Astrocyte (in vitro differentiated cells and primary cell): ENCODE data around the gene PCNX4. TPM values are rescaled to one million over a fixed set of nuclear protein-coding genes. Genes with fewer than 3 reads are reported as not detected.
A peak's percentile ranks its signal among the peaks of the same experiment; 100 is the strongest.

Experiments used
- DNase-seq: peaks from one replicate; pipeline ENCODE4 v3.0.0-alpha.2; 2010; ENCODE audit warnings: low read depth
- FAIRE-seq: peaks from 2 replicates; lab custom pipeline; 2011; peaks lifted over from hg19 to GRCh38; lab: Jason Lieb, UNC
- H2AFZ ChIP-seq: 2 replicates; pipeline ENCODE4 v1.6.0; 2012; ENCODE audit warnings: low read depth, low read length, inconsistent platforms
- H3K27ac ChIP-seq: 2 replicates; pipeline ENCODE4 v1.5.1; 2011; ENCODE audit warnings: low read depth, low read length, inconsistent platforms
- H3K27me3 ChIP-seq: 2 replicates; pipeline ENCODE4 v1.6.0; 2011; ENCODE audit warnings: low read length, inconsistent platforms; ENCODE audit not compliant: insufficient read depth
- H3K36me3 ChIP-seq: 2 replicates; pipeline ENCODE4 v1.5.1; 2011; ENCODE audit warnings: low read length, inconsistent platforms; ENCODE audit not compliant: insufficient read depth
- H3K4me1 ChIP-seq: 2 replicates; pipeline ENCODE4 v1.5.1; 2011; ENCODE audit warnings: low read length, inconsistent platforms; ENCODE audit not compliant: insufficient read depth
- H3K4me2 ChIP-seq: 2 replicates; pipeline ENCODE4 v1.6.0; 2012; ENCODE audit warnings: low read length, inconsistent platforms
- H3K4me3 ChIP-seq: 2 replicates; pipeline ENCODE4 v1.5.1; 2011; ENCODE audit warnings: low read depth, mild to moderate bottlenecking, low read length, inconsistent platforms; ENCODE audit not compliant: insufficient read depth
- H3K79me2 ChIP-seq: 2 replicates; pipeline ENCODE4 v1.6.0; 2012; ENCODE audit warnings: mild to moderate bottlenecking, low read length, inconsistent platforms; ENCODE audit not compliant: insufficient read depth
- H3K9ac ChIP-seq: 2 replicates; pipeline ENCODE4 v1.6.0; 2012; ENCODE audit warnings: mild to moderate bottlenecking, low read length, inconsistent platforms
- H3K9me3 ChIP-seq: 2 replicates; pipeline ENCODE4 v1.5.1; 2012; ENCODE audit warnings: low read depth, mild to moderate bottlenecking, low read length, inconsistent platforms; ENCODE audit not compliant: insufficient read depth
- H4K20me1 ChIP-seq: 2 replicates; pipeline ENCODE4 v1.6.0; 2012; ENCODE audit warnings: low read length, inconsistent platforms; ENCODE audit not compliant: insufficient read depth
- H3K27ac Mint-ChIP-seq: one replicate; pipeline ENCODE4 v1.8.0; 2021; ENCODE audit warnings: mild to moderate bottlenecking, mixed read lengths; ENCODE audit not compliant: unreplicated experiment
- H3K27me3 Mint-ChIP-seq: one replicate; pipeline ENCODE4 v1.8.0; 2021; ENCODE audit warnings: low read depth, mixed read lengths; ENCODE audit not compliant: unreplicated experiment
- H3K36me3 Mint-ChIP-seq: one replicate; pipeline ENCODE4 v1.8.0; 2021; ENCODE audit warnings: low read depth, mixed read lengths; ENCODE audit not compliant: unreplicated experiment
- H3K4me1 Mint-ChIP-seq: one replicate; pipeline ENCODE4 v1.8.0; 2021; ENCODE audit warnings: low read depth, mixed read lengths; ENCODE audit not compliant: unreplicated experiment
- H3K4me3 Mint-ChIP-seq: one replicate; pipeline ENCODE4 v1.8.0; 2021; ENCODE audit warnings: mild to moderate bottlenecking, moderate library complexity, mixed read lengths; ENCODE audit not compliant: unreplicated experiment
- H3K9me3 Mint-ChIP-seq: one replicate; pipeline ENCODE4 v1.8.0; 2021; ENCODE audit warnings: mild to moderate bottlenecking, mixed read lengths; ENCODE audit not compliant: unreplicated experiment
- EZH2 ChIP-seq: IDR thresholded peaks from 2 replicates; pipeline ENCODE4 v1.6.1; 2012; ENCODE audit warnings: mild to moderate bottlenecking, low read length, inconsistent platforms; ENCODE audit not compliant: insufficient read depth
- total RNA-seq: library from RNA; stranded (reverse); gene quantifications from 2 replicates; pipeline ENCODE4 v1.2.1, GENCODE V29; 2021
- TF ChIP-seq, protein P1 (sequence below): IDR thresholded peaks from 2 replicates; pipeline ENCODE4 v1.5.1; 2011; ENCODE audit warnings: low read depth, mild to moderate bottlenecking, inconsistent platforms, low read length, moderate library complexity; ENCODE audit not compliant: insufficient read depth

The PCNX4 gene
- total RNA-seq, 1 donor from 2014 or later = 71.3 TPM

DNA sequence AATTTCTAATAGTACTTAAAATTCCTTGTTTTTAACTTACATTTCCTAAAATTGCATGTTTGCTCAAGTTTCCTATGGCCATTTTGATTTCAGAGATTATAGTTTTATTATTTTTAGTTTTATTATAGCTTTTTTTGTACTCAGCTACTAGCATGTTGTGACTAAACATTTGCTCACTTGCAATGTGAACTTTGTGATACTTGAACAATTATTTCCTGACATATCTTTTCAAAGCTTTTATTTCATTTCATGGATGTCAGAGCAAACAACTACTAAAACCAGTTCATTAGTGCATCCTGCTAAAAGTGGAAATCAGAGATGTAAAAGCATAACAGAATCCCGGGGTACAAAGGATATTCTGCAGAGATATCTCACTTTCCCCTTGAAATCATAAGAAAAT is 33.6 kb upstream of the PCNX4 start:
- Mint-ChIP-seq H3K36me3 (no peaks in the 10 kb centered on the region), H3K27ac (no peak overlapping the region), H3K4me3 (no peak overlapping the region), H3K27me3 (no peaks in the 10 kb centered on the region), H3K4me1 (no peaks in the 10 kb centered on the region), H3K9me3 (no peaks in the 10 kb centered on the region)
- DNase-seq (no peak), FAIRE-seq (no peak)
- no peaks in the 10 kb centered on the region for H3K9me3 ChIP-seq
- no peak overlapping the region for H2AFZ ChIP-seq
- no peak overlapping the region for H3K9ac ChIP-seq
- no peak overlapping the region for H3K4me2 ChIP-seq
- no peaks in the 10 kb centered on the region for H3K79me2 ChIP-seq
- H3K27ac ChIP-seq = no peak overlapping the region
- no peaks in the 10 kb centered on the region for H3K27me3 ChIP-seq
- no peak overlapping the region for H3K4me3 ChIP-seq
- no peaks in the 10 kb centered on the region for H4K20me1 ChIP-seq
- TF ChIP-seq EZH2 = no peak
- TF ChIP-seq, protein P1, sequence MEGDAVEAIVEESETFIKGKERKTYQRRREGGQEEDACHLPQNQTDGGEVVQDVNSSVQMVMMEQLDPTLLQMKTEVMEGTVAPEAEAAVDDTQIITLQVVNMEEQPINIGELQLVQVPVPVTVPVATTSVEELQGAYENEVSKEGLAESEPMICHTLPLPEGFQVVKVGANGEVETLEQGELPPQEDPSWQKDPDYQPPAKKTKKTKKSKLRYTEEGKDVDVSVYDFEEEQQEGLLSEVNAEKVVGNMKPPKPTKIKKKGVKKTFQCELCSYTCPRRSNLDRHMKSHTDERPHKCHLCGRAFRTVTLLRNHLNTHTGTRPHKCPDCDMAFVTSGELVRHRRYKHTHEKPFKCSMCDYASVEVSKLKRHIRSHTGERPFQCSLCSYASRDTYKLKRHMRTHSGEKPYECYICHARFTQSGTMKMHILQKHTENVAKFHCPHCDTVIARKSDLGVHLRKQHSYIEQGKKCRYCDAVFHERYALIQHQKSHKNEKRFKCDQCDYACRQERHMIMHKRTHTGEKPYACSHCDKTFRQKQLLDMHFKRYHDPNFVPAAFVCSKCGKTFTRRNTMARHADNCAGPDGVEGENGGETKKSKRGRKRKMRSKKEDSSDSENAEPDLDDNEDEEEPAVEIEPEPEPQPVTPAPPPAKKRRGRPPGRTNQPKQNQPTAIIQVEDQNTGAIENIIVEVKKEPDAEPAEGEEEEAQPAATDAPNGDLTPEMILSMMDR = no peak
- H3K4me1 ChIP-seq = no peaks in the 10 kb centered on the region
- no peaks in the 10 kb centered on the region for H3K36me3 ChIP-seq

- no peak overlapping the region for H3K4me3 Mint-ChIP-seq
- no peak overlapping the region for H3K4me2 ChIP-seq
- H3K36me3 Mint-ChIP-seq = no peaks in the 10 kb centered on the region
- DNase-seq (peak; percentile 12), FAIRE-seq (no peak)
- H3K27ac Mint-ChIP-seq = no peak overlapping the region
- no peaks in the 10 kb centered on the region for H3K27me3 Mint-ChIP-seq
- H3K9me3 Mint-ChIP-seq = no peaks in the 10 kb centered on the region
- TF ChIP-seq, protein P1 = no peak
- no peak for TF ChIP-seq EZH2
- H3K9ac ChIP-seq = no peak overlapping the region
- no peaks in the 10 kb centered on the region for H3K4me1 ChIP-seq
- H4K20me1 ChIP-seq = no peaks in the 10 kb centered on the region
- H3K79me2 ChIP-seq = no peaks in the 10 kb centered on the region
- no peak overlapping the region for H3K4me3 ChIP-seq
- H3K27ac ChIP-seq = no peak overlapping the region
- no peaks in the 10 kb centered on the region for H3K27me3 ChIP-seq
- no peaks in the 10 kb centered on the region for H3K36me3 ChIP-seq
- H3K9me3 ChIP-seq = no peaks in the 10 kb centered on the region
- no peak overlapping the region for H2AFZ ChIP-seq
- no peaks in the 10 kb centered on the region for H3K4me1 Mint-ChIP-seq
These were observed 30.4 kb upstream of the PCNX4 start for GRCh38 chr14:60061371-60061770.

- Mint-ChIP-seq H3K4me3 (no peak overlapping the region), H3K9me3 (no peaks in the 10 kb centered on the region), H3K27me3 (no peaks in the 10 kb centered on the region), H3K27ac (no peak overlapping the region), H3K36me3 (no peaks in the 10 kb centered on the region), H3K4me1 (no peaks in the 10 kb centered on the region)
- H3K27ac ChIP-seq = no peak overlapping the region
- H2AFZ ChIP-seq = no peak overlapping the region
- H3K9me3 ChIP-seq = no peaks in the 10 kb centered on the region
- H3K79me2 ChIP-seq = no peaks in the 10 kb centered on the region
- H3K36me3 ChIP-seq = no peaks in the 10 kb centered on the region
- H3K4me2 ChIP-seq = no peak overlapping the region
- H3K27me3 ChIP-seq = no peaks in the 10 kb centered on the region
- FAIRE-seq (no peak), DNase-seq (peak; percentile 16)
- no peaks in the 10 kb centered on the region for H3K4me1 ChIP-seq
- no peak overlapping the region for H3K9ac ChIP-seq
- TF ChIP-seq, protein P1 = peak; percentile 52
- TF ChIP-seq EZH2 = no peak
- no peaks in the 10 kb centered on the region for H4K20me1 ChIP-seq
- H3K4me3 ChIP-seq = no peak overlapping the region
These were observed 27.1 kb upstream of the PCNX4 start for GRCh38 chr14:60064491-60065072.
